Measurements from ENCODE around the gene PTOV1.

Gene PTOV1

DNA sequence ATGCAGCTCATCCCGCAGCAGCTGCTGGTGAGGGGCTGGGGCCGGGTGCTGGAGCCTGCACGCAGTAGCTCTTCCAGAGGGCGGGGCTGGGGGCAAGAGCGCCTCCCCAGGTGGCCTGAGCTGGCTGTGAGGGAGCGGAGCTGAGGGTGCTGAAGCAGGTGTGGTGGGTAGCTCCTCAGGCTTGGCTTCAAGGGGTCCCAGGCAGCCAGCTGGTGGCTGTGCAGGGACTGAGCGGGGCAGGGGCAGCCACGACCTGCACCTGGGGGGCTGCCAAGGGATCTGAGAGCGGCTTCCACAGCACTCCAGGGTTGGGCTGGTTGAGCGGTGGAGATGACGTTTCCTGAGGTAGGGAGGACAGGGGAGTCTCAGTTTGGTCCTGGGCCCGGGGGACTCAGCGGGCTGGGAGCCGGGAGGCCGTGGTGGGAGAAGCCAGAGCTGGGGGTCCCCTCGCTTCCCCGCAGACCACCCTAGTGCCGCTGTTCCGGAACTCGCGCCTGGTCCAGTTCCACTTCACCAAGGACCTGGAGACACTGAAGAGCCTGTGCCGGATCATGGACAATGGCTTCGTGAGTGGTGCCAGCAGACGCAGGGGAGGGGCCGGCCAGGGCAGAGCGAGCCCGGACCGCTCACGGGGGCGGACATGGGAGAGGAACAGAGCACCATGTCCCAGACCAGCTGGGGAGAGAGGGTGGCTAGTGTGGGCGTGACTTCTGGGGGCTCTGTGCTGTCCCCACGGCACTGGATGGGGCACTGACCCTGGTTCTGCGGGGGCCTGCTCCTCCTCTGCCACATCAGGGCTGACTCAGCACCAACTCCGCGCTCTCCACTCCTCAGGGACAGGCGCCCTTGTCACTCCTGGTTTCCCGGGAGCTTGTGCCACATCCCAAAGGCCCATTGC is 7.4 kb downstream of the PTOV1 start:
- DNase-seq (ENCODE audit: low read depth in 2 of 2, low spot score in 1 of 2): no peak

DNA sequence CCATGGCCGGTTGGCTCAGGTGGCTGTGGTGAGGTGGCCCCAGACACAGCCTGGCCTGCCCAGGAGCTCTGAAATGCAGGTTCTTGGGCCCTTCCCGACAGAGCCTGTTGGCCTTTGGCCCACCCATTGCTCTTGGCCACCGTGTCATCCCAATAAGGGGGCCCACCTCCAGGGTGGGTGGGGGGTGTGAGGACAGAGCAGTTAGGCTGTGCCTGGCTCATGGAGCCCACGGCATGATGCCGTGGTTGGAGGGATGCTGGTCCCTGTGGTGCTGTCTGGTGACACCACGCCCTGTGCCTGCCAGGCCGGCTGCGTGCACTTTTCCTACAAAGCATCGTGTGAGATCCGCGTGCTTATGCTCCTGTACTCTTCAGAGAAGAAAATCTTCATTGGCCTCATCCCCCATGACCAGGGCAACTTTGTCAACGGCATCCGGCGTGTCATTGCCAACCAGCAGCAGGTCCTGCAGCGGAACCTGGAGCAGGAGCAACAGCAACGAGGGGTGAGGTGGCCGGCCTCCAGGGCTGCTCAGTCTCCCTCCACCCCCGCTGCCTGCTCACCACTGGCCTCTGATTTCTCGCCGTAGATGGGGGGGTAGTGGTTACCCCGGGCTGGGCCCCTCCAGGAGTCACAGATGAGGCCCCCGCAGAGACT is 8.8 kb downstream of the PTOV1 start:
- no peak for DNase-seq (ENCODE audit: low read depth in 2 of 2, low spot score in 1 of 2)

DNA sequence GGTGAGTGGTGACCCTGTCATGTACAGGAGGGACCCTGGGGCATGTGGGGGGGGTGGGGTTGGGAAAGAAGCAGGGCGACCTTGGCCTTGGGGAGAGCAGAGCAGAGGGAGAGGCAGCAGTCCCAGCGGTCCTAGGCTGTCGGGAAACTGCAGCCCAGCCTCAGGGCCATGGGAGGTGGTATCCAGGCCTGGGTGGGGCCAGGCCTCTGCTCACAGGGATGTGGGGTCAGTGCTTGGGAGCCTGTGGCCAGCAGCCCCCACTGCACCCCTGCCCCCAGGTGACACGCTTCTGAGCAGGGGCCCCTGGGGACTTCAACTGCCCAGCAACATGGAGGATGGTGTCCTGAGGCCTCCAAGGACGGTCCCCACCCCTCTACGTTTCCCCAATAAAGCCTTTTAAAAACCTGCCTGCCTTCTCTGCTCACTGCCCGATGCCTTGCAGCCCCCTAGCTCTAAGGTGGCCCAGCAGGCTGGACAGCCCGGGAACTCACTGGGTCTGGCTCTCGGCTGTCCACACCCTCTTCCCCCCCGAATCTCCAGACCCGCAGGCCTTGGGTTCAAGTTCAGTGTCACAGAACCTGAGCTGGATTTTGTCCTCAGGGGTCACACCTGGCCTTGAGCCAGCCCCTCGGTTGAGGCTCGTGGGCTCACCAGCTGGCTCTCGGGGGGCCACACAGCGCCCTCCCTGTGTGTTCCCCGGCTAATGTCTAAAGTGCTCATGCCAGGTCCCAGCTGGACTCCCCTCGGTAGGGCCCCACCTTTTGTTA is 9.6 kb downstream of the PTOV1 start:
- DNase-seq (ENCODE audit: low read depth in 2 of 2, low spot score in 1 of 2): no peak

DNA sequence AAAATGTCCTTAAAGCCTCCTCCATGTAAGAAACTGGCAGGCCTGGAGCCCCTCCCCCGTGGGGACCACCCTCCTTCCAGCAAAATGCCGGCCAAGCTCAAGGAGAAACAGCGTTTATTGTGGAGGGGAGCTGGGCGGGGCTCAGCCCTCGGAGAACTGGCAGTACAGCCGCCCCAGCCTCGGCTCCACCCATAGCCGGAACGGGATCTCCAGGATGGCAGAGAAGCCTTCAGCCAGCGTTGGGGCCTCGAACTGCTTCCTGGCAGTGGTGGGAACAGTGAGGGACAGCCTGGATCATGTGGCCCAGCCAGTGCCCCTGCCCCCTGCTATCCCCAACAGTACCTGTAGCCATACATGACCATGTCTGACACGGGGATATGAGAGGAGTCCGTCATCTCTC is 10.1 kb downstream of the PTOV1 start:
- DNase-seq (ENCODE audit: low read depth in 2 of 2, low spot score in 1 of 2): no peak

DNA sequence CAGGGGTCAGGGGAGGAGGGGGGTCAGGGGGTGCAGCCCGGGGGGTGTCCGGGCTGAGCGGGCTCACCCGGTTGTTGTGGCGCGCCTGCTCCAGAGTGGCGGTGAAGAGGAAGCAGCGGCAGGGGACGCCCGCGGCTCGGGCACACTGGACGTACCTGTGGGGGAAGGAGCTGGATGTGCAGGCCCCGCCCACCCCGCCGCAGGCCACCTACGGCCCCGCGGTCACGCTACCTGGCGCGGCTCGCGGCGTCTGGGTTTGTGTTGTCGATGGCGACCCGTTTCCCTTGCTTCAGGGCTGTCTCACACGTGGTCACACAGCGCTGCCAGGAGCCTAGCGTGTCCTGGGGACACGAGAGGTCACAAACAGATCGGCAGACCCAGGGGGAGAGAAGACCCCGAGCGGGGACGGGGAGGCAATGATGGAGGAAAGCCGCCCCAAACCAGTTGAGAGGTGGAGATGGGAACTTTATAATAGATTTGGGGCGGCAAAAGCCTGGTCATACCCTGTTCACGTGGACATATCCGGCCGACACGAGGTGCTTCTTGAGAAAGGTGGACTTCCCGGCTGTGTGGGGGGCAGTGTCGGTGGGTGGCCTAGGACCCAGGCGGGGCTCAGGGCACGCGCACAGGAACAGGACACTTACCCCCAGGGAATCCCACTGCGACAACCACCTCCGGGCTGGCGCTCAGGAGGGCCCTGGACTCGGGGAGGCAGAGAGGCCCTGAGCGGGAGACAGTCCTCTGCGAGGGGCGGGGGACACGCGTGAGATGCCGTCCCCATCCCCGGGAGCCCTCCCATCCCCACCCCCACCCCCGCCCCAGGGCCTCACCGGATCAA is 10.8 kb downstream of the PTOV1 start:
- DNase-seq (ENCODE audit: low read depth in 2 of 2, low spot score in 1 of 2): no peak

DNA sequence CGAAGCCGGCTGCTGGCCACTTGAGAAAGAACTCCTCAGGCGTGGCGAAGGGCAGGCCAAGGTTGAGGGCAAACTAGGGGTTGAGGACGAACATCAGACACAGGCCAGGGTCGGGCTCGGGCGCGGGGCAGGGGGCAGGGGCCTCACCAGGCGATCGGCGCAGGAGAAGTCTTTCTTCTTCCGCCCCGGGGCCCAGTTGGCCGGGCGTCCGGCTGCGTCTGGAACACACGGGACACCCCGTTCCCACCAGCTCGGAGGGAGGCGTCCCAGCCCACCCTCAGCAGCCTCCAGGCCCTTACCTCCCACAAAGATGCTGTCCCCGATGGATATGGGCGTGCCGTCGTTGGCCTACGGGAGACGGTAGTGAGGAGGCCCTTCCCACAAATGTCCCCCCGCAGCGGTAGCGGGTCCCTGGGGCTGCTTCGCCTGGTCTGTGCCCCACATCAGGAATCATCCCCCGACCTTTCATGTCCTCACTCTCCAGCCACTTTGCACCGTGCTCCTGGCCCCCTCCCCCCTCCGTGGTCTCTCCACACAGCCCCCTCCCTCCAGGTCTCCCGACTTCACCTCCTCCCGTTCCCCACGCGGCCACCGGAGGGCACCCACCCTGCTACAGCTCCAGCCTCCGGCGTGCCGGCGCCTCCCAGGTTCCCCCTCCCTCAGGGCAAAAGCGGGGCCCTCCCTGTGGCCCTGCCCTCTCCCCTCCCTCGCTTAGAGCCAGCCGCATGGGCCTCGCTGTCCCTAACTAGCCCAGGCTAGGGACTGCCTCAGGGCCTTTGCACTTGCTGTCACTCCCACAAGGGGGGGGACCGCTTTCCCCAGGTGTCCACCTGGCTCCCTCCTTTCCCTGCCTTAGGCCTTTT is 11.7 kb downstream of the PTOV1 start:
- no peak for DNase-seq (ENCODE audit: low read depth in 2 of 2, low spot score in 1 of 2)

DNA sequence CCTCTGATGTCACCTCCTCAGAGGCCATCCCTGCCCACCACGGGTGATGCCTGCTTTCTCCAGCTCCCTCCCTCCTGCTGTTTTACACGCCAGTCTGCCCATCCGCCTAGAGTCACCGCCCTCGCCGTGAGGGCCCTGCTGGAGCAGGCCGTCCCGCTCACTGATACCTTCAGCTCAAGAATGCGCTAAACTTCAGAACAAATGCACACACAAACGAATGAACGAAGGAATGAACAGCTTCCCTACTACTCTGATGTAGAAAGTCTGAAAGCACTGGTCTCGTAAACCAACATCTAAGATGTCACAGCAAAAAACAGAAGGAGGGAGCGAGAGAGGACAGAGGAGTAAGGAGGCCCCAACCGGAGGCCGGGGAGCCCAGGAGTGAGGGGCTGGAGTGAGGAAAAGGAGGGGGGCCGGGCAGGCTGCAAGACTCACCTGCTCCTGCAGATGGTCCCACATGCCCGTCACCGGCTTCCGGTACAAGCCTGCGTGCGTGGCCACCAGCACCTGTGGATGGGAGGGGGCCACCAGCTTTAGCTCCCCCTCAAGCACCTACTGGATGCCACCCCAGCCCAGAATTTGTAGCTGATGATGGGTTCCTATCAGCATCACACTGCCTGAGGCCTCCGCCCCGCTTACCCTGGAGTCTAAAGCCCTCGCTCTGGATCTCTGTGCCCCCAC is 12.4 kb downstream of the PTOV1 start:
- DNase-seq (ENCODE audit: low read depth in 2 of 2, low spot score in 1 of 2): no peak

DNA sequence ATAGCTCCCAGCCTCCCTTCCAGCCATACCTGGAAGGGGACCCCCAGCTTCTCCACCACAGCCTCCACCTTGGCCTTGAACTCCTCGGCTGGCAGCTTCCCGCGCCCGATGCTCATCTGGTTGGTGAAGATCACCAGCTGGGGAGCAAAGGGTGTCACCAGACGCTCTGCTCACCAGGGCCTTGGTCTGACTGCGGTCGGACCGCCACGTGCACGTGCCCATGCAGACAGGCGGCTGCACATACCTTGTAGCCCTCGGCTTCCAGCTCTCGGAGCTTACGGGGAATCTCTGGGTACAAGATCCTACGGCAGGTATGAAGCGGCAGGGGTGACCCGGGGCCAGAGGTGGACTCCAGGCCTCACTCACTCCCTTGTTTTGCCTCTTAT is 13.0 kb downstream of the PTOV1 start:
- DNase-seq (ENCODE audit: low read depth in 2 of 2, low spot score in 1 of 2): no peak

DNA sequence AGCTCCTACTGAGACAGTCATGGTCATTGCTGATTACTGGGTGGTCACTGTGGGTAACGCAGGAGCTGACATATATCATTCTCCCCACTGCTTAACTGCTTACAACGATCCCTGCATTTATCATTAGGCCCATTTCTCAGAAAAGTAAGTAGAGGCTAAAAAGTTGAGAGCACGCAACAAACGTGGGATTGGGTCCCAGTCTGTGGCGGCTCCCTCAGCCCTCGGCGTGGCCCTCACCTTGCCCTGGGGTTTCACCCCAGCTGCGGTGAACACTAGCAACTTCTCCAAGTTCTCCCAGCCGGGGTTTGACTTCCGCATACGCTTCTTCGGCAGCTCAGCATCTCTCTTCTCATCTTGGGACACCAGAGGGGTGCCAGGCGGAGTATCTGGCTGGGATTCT is 13.9 kb downstream of the PTOV1 start:
- DNase-seq (ENCODE audit: low read depth in 2 of 2, low spot score in 1 of 2): no peak

DNA sequence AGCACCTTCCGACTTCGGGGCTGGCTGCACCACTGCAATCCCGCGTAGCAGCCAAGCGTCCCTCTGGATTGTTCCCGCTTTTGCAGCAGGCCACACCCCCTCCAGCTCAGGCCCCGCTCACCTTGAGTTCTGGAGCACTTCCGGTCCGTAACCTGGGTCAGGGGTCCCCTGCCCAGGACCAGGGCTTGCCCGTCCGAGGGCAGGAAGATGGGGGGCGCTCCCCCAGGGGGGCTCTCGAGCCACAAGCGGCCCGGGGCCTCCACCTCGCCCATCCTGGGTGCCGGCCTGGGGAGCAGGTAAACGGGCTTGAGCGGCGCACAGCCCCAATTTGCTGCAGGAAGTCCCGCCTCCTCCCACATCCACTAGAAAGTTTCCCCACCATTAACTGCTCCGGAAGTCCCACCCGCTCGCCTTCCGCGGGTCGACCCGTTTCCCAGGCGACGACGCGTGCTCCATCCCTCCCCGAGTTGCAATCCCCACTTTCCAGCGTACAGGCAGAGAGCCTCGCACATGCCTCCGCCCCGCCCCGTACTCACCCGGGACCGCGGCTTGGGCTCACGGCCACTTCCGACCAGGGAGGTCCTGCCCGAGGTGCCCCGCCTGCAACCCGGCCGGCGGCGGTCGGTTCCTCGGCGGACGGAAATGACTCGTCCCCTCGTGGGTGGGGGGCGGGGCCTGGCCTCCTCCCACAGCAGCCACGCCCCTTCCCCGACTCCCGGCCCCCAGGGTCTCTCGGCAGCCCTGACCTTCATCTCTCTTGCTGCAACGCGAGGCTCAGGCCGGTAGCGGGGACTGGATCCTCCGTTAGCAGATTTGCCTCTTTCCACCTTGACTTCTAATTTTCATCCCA is 16.2 kb downstream of the PTOV1 start, which contains the start of gene PNKP:
Gene PNKP, minus strand, starts transcription at position 644 of the 850 bp plus-strand sequence. Its CDS starts 372 bp downstream, at position 272.
- DNase-seq (ENCODE audit: low read depth in 2 of 2, low spot score in 1 of 2): peak; percentile 73 to 82

DNA sequence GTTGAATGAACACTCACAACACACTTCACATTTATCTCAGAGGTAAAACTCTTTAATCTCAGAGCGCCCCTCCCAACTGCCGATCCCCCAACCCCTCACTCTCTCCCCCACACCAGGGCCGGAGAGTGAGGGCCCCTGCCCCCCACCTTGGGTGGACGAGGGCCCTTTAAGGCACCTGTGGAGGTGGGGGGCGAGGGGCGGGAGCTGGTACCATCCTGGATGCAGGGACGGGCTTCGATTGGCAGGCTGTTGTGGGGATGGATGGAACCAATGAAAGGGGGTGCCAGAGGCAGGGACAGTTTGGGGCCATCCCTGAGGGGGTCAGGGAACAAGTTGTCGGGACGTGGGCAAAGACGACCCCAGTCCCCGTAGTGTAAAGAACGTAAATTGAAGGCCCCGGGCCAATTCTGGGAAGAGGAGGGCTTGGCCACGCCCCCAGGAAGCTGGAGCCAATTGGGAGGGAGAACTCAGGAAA is 18.1 kb downstream of the PTOV1 start:
- peak in 1 of 2 donors; percentile 11 for DNase-seq (ENCODE audit: low read depth in 2 of 2, low spot score in 1 of 2)

DNA sequence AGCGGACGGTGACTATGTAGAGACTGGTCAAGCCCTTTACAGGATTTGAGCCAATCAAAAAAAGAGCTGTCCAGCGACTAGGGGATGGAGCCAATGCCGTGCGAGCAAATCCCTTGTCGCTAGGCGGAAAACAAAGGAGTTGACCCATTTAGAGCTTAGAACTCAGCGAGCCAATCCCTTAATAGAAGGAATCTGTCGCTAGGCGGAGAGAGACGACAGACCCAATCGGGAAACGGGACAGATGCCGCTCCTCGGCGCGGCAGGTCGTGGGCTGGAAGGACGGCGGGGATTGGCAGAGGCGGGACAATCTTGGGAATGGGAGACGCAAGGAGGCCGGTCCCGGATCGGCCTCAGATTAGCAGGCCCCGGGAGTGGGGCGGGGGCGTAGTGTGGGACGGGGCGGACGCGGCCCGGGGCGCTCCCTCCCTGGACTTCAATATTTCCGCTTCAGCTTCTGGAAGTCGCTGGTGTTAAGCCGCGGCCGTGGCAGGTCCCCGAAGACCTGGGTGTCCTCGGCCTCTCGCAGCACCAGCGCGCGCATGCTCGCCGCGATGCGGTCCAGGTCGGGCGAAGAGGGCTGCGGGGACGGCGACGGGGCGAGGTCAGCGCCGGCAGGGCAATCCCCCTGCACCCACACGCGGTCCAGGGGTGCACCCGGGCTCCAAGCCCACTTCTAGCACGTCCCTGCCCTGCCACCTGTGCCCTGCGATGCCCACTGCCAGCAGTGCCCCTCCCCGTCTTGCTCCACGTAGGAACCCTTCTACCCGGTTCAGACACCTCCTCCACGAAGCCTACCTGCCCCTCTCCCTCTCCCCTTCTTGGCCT is 18.7 kb downstream of the PTOV1 start:
- peak; percentile 68 to 80 for DNase-seq (ENCODE audit: low read depth in 2 of 2, low spot score in 1 of 2)

DNA sequence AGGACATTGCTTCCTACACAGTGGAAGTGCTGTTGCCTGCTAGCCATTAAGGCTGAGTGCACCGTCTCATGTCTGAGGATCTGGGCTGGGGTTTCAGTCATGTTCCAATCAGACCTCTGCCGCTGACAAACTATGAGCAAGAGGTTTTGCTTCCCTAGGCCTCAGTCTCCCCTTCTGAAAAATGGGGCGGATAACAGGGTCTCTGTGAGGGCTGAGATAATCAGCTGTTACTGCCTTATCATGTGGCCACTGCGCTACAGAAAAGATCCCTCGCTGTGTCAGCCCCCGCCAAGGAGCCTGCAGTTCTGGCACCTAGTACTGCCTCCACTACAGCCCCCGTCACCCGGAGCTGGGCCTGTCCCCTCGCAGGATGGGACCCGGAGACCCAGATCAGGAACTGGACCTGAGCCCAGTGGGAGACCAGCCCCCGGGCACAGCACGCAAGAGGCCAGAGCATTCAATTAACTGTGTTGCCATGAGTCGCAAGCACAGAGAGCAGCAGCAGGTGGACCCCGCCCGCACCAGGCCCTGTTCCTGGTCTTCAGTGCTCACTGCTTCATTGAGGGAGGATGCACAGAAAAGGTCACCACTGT is 19.4 kb downstream of the PTOV1 start:
- no peak for DNase-seq (ENCODE audit: low read depth in 2 of 2, low spot score in 1 of 2)

DNA sequence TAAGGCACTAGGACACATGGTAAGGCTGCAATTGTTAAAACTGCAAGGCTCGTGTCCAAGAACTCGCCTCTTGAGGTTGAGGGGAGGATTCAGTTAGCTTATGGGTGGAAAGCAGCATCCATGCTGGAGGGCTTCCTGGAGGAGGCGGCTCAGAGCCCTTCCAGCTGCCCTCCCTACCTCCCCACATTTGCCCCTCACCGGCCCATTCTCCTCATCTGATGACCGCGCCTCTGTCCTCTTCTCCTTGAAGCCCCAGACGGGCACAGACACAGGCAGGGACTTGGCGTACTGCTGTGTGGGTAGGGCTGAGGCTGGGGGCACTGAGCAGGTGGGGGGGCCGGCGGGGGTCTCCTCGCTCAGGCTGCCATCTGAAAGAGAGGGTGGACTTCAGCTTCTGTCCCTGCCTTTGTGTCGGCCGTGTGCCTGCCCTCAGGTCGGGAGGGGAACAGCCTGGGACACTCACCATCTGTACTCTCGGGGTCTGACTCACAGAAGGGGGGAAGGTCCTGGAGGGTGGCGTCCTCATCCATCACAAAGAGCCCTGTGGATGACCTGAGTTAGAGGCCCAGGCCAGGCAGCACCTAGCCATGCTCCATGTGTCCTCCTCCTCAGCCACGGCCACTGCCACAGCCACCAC is 20.5 kb downstream of the PTOV1 start:
- DNase-seq (ENCODE audit: low read depth in 2 of 2, low spot score in 1 of 2): no peak

DNA sequence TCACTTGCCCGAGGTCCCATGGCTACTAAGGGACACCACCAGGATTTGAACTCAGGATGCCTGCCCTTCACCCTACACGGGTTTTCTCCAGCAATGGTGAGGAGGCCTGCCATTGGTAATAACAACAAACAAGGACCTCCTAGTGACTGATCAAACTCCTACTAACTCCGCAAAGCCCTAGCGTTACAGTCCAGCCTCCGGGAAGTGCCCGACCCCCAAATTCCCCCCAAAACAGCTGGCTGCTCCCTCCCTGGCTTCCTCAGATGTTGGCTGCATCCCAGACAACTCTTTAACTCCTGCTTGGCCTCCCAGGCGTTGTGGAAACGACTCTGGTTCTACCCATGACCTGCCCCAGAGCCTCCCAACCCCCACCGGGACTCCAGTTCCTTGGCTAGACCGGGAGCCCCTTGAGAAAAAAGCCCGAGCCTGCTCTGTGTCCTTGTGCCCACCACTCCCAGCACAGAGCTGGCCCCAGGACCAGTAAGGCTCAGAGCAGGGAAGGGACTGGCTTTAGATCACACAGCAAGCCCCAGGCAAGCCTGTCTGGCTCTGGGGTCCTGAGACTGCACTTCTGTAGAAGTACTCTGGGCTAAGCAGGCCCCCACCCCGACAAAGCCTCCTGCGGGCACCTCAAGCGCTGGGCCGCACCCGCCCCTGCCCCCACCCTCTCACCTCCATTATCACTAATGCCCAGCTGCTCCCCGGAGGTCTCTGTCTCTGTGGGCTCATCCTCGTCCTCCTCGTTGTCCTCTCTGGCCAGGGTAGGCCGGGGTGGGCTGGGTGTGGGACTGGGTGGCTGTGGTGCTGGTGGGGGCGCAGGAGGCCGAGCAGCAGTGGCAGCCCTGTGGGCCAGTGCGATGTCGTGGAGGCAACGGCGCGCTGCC is 21.5 kb downstream of the PTOV1 start:
- no peak for DNase-seq (ENCODE audit: low read depth in 2 of 2, low spot score in 1 of 2)

DNA sequence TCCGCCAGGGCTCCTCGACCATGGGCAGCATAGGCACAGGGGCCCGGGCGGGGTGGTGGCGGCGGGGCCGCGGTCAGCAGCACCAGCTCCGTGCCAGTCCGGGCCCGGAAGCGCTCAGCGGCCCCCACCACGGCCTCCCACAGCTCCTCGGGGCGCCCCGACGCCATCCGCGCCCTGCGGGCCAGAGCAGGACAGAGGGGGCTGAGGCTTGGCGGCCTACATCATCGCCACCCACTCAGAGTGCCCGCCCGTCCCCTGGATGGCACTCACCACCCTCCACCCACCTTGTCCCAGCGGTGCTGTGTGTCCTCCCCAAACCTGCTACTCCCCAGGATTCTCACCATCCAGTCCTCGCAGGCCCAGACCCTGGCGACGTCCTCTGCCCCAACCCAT is 22.2 kb downstream of the PTOV1 start:
- no peak for DNase-seq (ENCODE audit: low read depth in 2 of 2, low spot score in 1 of 2)
